GM23338 (cell line): Measurements from ENCODE around the gene NAPB. TPM values are rescaled to one million over a fixed set of nuclear protein-coding genes. Genes with fewer than 3 reads are reported as not detected.

Source experiments
- ATAC-seq: fragments of 200-7000 bp; cut with Tn5 transposase; 3 replicates; pipeline ENCODE4 v1.9.1; 2020
- DNase-seq: peaks from one replicate; pipeline ENCODE4 v3.0.0-alpha.2; 2015; ENCODE audit warnings: low spot score
- H2AFZ ChIP-seq: fragments of 200-600 bp; sonication (generic); 2 replicates; pipeline ENCODE4 v1.8.0; 2016; ENCODE audit warnings: antibody characterized with exemption, mild to moderate bottlenecking, moderate library complexity
- H3F3A ChIP-seq: fragments of 200-600 bp; sonication (generic); replicated peaks from 2 replicates; pipeline ENCODE4 v1.8.0; 2017; ENCODE audit warnings: antibody characterized with exemption, mixed run types, low read depth
- H3K27ac ChIP-seq: fragments of 200-600 bp; sonication (generic); 2 replicates; pipeline ENCODE4 v1.6.1; 2016; ENCODE audit warnings: low read depth
- H3K27me3 ChIP-seq: fragments of 200-600 bp; sonication (generic); 2 replicates; pipeline ENCODE4 v1.8.0; 2016; ENCODE audit warnings: mild to moderate bottlenecking, mixed run types, moderate library complexity; ENCODE audit not compliant: insufficient read depth
- H3K36me3 ChIP-seq: fragments of 200-600 bp; sonication (generic); 2 replicates; pipeline ENCODE4 v1.8.0; 2016; ENCODE audit warnings: mild to moderate bottlenecking; ENCODE audit not compliant: insufficient read depth
- H3K4me1 ChIP-seq: fragments of 200-600 bp; sonication (generic); 2 replicates; pipeline ENCODE4 v1.8.0; 2016; ENCODE audit warnings: mild to moderate bottlenecking, moderate library complexity; ENCODE audit not compliant: insufficient read depth
- H3K4me2 ChIP-seq: fragments of 200-600 bp; sonication (generic); 2 replicates; pipeline ENCODE4 v1.7.1; 2017; ENCODE audit warnings: mixed run types
- H3K4me3 ChIP-seq: fragments of 200-600 bp; sonication (generic); 2 replicates; pipeline ENCODE4 v1.6.1; 2016; ENCODE audit warnings: mixed run types
- H3K79me2 ChIP-seq: fragments of 200-600 bp; sonication (generic); replicated peaks from 2 replicates; pipeline ENCODE4 v1.8.0; 2017; ENCODE audit warnings: mild to moderate bottlenecking; ENCODE audit not compliant: insufficient read depth
- H3K9me2 ChIP-seq: fragments of 200-600 bp; sonication (generic); 2 replicates; pipeline ENCODE4 v1.8.0; 2017; ENCODE audit not compliant: insufficient read depth
- H4K20me1 ChIP-seq: fragments of 200-600 bp; sonication (generic); replicated peaks from 2 replicates; pipeline ENCODE4 v1.8.0; 2017; ENCODE audit warnings: mild to moderate bottlenecking; ENCODE audit not compliant: insufficient read depth
- H3K27ac Mint-ChIP-seq: 2 replicates; pipeline ENCODE4 v1.8.0; 2020; ENCODE audit warnings: inconsistent platforms, mild to moderate bottlenecking, moderate library complexity, mixed read lengths
- H3K27me3 Mint-ChIP-seq: 3 replicates; pipeline ENCODE4 v1.8.0; 2022; ENCODE audit warnings: low read depth, mild to moderate bottlenecking, moderate library complexity, mixed read lengths, inconsistent platforms; ENCODE audit not compliant: insufficient read depth, poor library complexity
- H3K36me3 Mint-ChIP-seq: 3 replicates; pipeline ENCODE4 v1.8.0; 2021; ENCODE audit warnings: low read depth, mild to moderate bottlenecking, inconsistent platforms, moderate library complexity, mixed read lengths
- H3K4me1 Mint-ChIP-seq: 3 replicates; pipeline ENCODE4 v1.8.0; 2020; ENCODE audit warnings: mild to moderate bottlenecking, inconsistent platforms, mixed read lengths
- H3K4me3 Mint-ChIP-seq: 3 replicates; pipeline ENCODE4 v1.8.0; 2021; ENCODE audit warnings: moderate library complexity, mild to moderate bottlenecking, inconsistent platforms, mixed read lengths
- H3K9me3 Mint-ChIP-seq: 3 replicates; pipeline ENCODE4 v1.8.0; 2020; ENCODE audit warnings: moderate library complexity, mild to moderate bottlenecking, inconsistent platforms, mixed read lengths
- CREB1 ChIP-seq: fragments of 250-450 bp; sonication (Bioruptor Pico); IDR thresholded peaks from 2 replicates; pipeline ENCODE4 v1.5.0; 2020; ENCODE audit warnings: low read depth, mild to moderate bottlenecking, moderate library complexity
- CTCF ChIP-seq, 2 experiments: fragments of 200-600 bp in 1 of 2; sonication (generic) in 1 of 2; conservative IDR thresholded peaks; 2 replicates each; pipeline versions ENCODE4 v1.5.1 to v1.6.1; 2016 to 2017; ENCODE audit warnings: antibody characterized with exemption in 2 of 2, low read depth in 2 of 2, mild to moderate bottlenecking in 2 of 2, moderate library complexity in 1 of 2
- EZH2 ChIP-seq: fragments of 200-600 bp; sonication (generic); IDR thresholded peaks from one replicate; pipeline ENCODE4 v1.8.0; 2017; ENCODE audit warnings: antibody characterized with exemption, mild to moderate bottlenecking, low read depth; ENCODE audit not compliant: unreplicated experiment
- JUNB ChIP-seq: IDR thresholded peaks from one replicate; pipeline ENCODE4 v1.6.1; 2016; ENCODE audit warnings: antibody characterized with exemption; ENCODE audit not compliant: unreplicated experiment
- POLR2AphosphoS5 ChIP-seq: IDR thresholded peaks from 2 replicates; pipeline ENCODE4 v1.6.1; 2016; ENCODE audit warnings: antibody characterized with exemption, low read depth
- REST ChIP-seq: IDR thresholded peaks from one replicate; pipeline ENCODE4 v1.6.1; 2018; ENCODE audit warnings: antibody characterized with exemption; ENCODE audit not compliant: unreplicated experiment
- STAT1 ChIP-seq: IDR thresholded peaks from one replicate; pipeline ENCODE4 v1.6.1; 2016; ENCODE audit warnings: antibody characterized with exemption; ENCODE audit not compliant: unreplicated experiment
- ZNF462 ChIP-seq: fragments of 250-450 bp; sonication (Bioruptor Pico); IDR thresholded peaks from 2 replicates; pipeline ENCODE4 v1.5.0; 2020; ENCODE audit warnings: mild to moderate bottlenecking, moderate library complexity
- polyA plus RNA-seq: library from polyadenylated mRNA; unstranded; fragments of >200 nt; fragmentation: Nextera tagmentation; extraction: Ambion mirVana; gene quantifications from 2 replicates; pipeline ENCODE4 v1.2.1, GENCODE V29; 2016
- total RNA-seq: library from RNA; depleted of rRNA; stranded (reverse); fragments of >200 nt; shearing (Covaris generic); gene quantifications from 2 replicates; pipeline ENCODE4 v1.2.3, GENCODE V29; 2014

The NAPB gene
- total and polyA plus RNA-seq, 2 experiments from 2014 or later, result 7.3 to 18.1 TPM

GRCh38 chr20:23335521-23335920 is 85.8 kb downstream of the NAPB start:
- Histone ChIP-seq H2AFZ (no peak overlapping the region), H3K4me2 (no peak overlapping the region), H4K20me1 (no peaks in the 10 kb centered on the region), H3K9me2 (no peaks in the 10 kb centered on the region; the same call in 1 of the 2 replicates), H3K4me1 (no peaks in the 10 kb centered on the region), H3K79me2 (no peaks in the 10 kb centered on the region), H3K4me3 (no peak overlapping the region), H3F3A (no peaks in the 10 kb centered on the region), H3K36me3 (no peaks in the 10 kb centered on the region), H3K27ac (no peak overlapping the region), H3K27me3 (no peaks in the 10 kb centered on the region)
- no peaks in the 10 kb centered on the region for H3K27me3 Mint-ChIP-seq
- DNase-seq (no peak), ATAC-seq (no peak)
- H3K9me3 Mint-ChIP-seq, result peaks cover 6% of the 10 kb centered on the region; the same call in 2 of the 3 replicates
- H3K4me3 Mint-ChIP-seq, result no peak overlapping the region
- H3K36me3 Mint-ChIP-seq, result no peaks in the 10 kb centered on the region
- TF ChIP-seq EZH2 (no peak), ZNF462 (CRISPR knock-in tag) (no peak), STAT1 (no peak), CREB1 (CRISPR knock-in tag) (no peak)
- H3K4me1 Mint-ChIP-seq, result peaks cover 9% of the 10 kb centered on the region
- no peak overlapping the region for H3K27ac Mint-ChIP-seq

GRCh38 chr20:23334111-23334510 is 87.2 kb downstream of the NAPB start:
- H3K4me2 ChIP-seq, result no peak overlapping the region
- no peak overlapping the region for H3K4me3 Mint-ChIP-seq
- ATAC-seq (no peak), DNase-seq (no peak)
- H3K4me3 ChIP-seq, result no peak overlapping the region
- no peaks in the 10 kb centered on the region for H3K27me3 ChIP-seq
- no peaks in the 10 kb centered on the region for H3K36me3 Mint-ChIP-seq
- no peaks in the 10 kb centered on the region for H3F3A ChIP-seq
- peaks cover 10% of the 10 kb centered on the region for H3K9me3 Mint-ChIP-seq
- no peak overlapping the region for H2AFZ ChIP-seq
- no peaks in the 10 kb centered on the region for H3K27me3 Mint-ChIP-seq
- H3K27ac Mint-ChIP-seq, result no peak overlapping the region
- no peaks in the 10 kb centered on the region for H3K4me1 ChIP-seq
- peaks cover 4% of the 10 kb centered on the region; the same call in 1 of the 2 replicates for H3K9me2 ChIP-seq
- H3K27ac ChIP-seq, result no peak overlapping the region
- H3K4me1 Mint-ChIP-seq, result peaks cover 9% of the 10 kb centered on the region
- H3K36me3 ChIP-seq, result no peaks in the 10 kb centered on the region
- no peaks in the 10 kb centered on the region for H3K79me2 ChIP-seq
- no peaks in the 10 kb centered on the region for H4K20me1 ChIP-seq
- TF ChIP-seq JUNB (no peak), CTCF (conservative IDR thresholded peaks at IDR 0.05; ENCODE audit: low read depth in 2 of 2) (no peak), REST (no peak), POLR2AphosphoS5 (no peak), EZH2 (no peak)
